GM23338 (cell line): ENCODE results near the gene SORCS2. TPM values are rescaled to one million over a fixed set of nuclear protein-coding genes. Genes with fewer than 3 reads are reported as not detected.

ENCODE experiments used
- ATAC-seq: fragments of 200-7000 bp; cut with Tn5 transposase; 3 replicates; pipeline ENCODE4 v1.9.1; 2020
- DNase-seq: peaks from one replicate; pipeline ENCODE4 v3.0.0-alpha.2; 2015; ENCODE audit warnings: low spot score
- H2AFZ ChIP-seq: fragments of 200-600 bp; sonication (generic); 2 replicates; pipeline ENCODE4 v1.8.0; 2016; ENCODE audit warnings: antibody characterized with exemption, mild to moderate bottlenecking, moderate library complexity
- H3F3A ChIP-seq: fragments of 200-600 bp; sonication (generic); replicated peaks from 2 replicates; pipeline ENCODE4 v1.8.0; 2017; ENCODE audit warnings: antibody characterized with exemption, mixed run types, low read depth
- H3K27ac ChIP-seq: fragments of 200-600 bp; sonication (generic); 2 replicates; pipeline ENCODE4 v1.6.1; 2016; ENCODE audit warnings: low read depth
- H3K27me3 ChIP-seq: fragments of 200-600 bp; sonication (generic); 2 replicates; pipeline ENCODE4 v1.8.0; 2016; ENCODE audit warnings: mild to moderate bottlenecking, mixed run types, moderate library complexity; ENCODE audit not compliant: insufficient read depth
- H3K36me3 ChIP-seq: fragments of 200-600 bp; sonication (generic); 2 replicates; pipeline ENCODE4 v1.8.0; 2016; ENCODE audit warnings: mild to moderate bottlenecking; ENCODE audit not compliant: insufficient read depth
- H3K4me1 ChIP-seq: fragments of 200-600 bp; sonication (generic); 2 replicates; pipeline ENCODE4 v1.8.0; 2016; ENCODE audit warnings: mild to moderate bottlenecking, moderate library complexity; ENCODE audit not compliant: insufficient read depth
- H3K4me2 ChIP-seq: fragments of 200-600 bp; sonication (generic); 2 replicates; pipeline ENCODE4 v1.7.1; 2017; ENCODE audit warnings: mixed run types
- H3K4me3 ChIP-seq: fragments of 200-600 bp; sonication (generic); 2 replicates; pipeline ENCODE4 v1.6.1; 2016; ENCODE audit warnings: mixed run types
- H3K79me2 ChIP-seq: fragments of 200-600 bp; sonication (generic); replicated peaks from 2 replicates; pipeline ENCODE4 v1.8.0; 2017; ENCODE audit warnings: mild to moderate bottlenecking; ENCODE audit not compliant: insufficient read depth
- H3K9me2 ChIP-seq: fragments of 200-600 bp; sonication (generic); 2 replicates; pipeline ENCODE4 v1.8.0; 2017; ENCODE audit not compliant: insufficient read depth
- H4K20me1 ChIP-seq: fragments of 200-600 bp; sonication (generic); replicated peaks from 2 replicates; pipeline ENCODE4 v1.8.0; 2017; ENCODE audit warnings: mild to moderate bottlenecking; ENCODE audit not compliant: insufficient read depth
- H3K27ac Mint-ChIP-seq: 2 replicates; pipeline ENCODE4 v1.8.0; 2020; ENCODE audit warnings: inconsistent platforms, mild to moderate bottlenecking, moderate library complexity, mixed read lengths
- H3K27me3 Mint-ChIP-seq: 3 replicates; pipeline ENCODE4 v1.8.0; 2022; ENCODE audit warnings: low read depth, mild to moderate bottlenecking, moderate library complexity, mixed read lengths, inconsistent platforms; ENCODE audit not compliant: insufficient read depth, poor library complexity
- H3K36me3 Mint-ChIP-seq: 3 replicates; pipeline ENCODE4 v1.8.0; 2021; ENCODE audit warnings: low read depth, mild to moderate bottlenecking, inconsistent platforms, moderate library complexity, mixed read lengths
- H3K4me1 Mint-ChIP-seq: 3 replicates; pipeline ENCODE4 v1.8.0; 2020; ENCODE audit warnings: mild to moderate bottlenecking, inconsistent platforms, mixed read lengths
- H3K4me3 Mint-ChIP-seq: 3 replicates; pipeline ENCODE4 v1.8.0; 2021; ENCODE audit warnings: moderate library complexity, mild to moderate bottlenecking, inconsistent platforms, mixed read lengths
- H3K9me3 Mint-ChIP-seq: 3 replicates; pipeline ENCODE4 v1.8.0; 2020; ENCODE audit warnings: moderate library complexity, mild to moderate bottlenecking, inconsistent platforms, mixed read lengths
- CREB1 ChIP-seq: fragments of 250-450 bp; sonication (Bioruptor Pico); IDR thresholded peaks from 2 replicates; pipeline ENCODE4 v1.5.0; 2020; ENCODE audit warnings: low read depth, mild to moderate bottlenecking, moderate library complexity
- ETS1 ChIP-seq: IDR thresholded peaks from 2 replicates; pipeline ENCODE4 v1.6.1; 2016; ENCODE audit warnings: antibody characterized with exemption
- EZH2 ChIP-seq: fragments of 200-600 bp; sonication (generic); IDR thresholded peaks from one replicate; pipeline ENCODE4 v1.8.0; 2017; ENCODE audit warnings: antibody characterized with exemption, mild to moderate bottlenecking, low read depth; ENCODE audit not compliant: unreplicated experiment
- JUNB ChIP-seq: IDR thresholded peaks from one replicate; pipeline ENCODE4 v1.6.1; 2016; ENCODE audit warnings: antibody characterized with exemption; ENCODE audit not compliant: unreplicated experiment
- NANOG ChIP-seq: IDR thresholded peaks from 2 replicates; pipeline ENCODE4 v1.6.1; 2016; ENCODE audit warnings: antibody characterized with exemption, borderline replicate concordance
- REST ChIP-seq: IDR thresholded peaks from one replicate; pipeline ENCODE4 v1.6.1; 2018; ENCODE audit warnings: antibody characterized with exemption; ENCODE audit not compliant: unreplicated experiment
- STAT1 ChIP-seq: IDR thresholded peaks from one replicate; pipeline ENCODE4 v1.6.1; 2016; ENCODE audit warnings: antibody characterized with exemption; ENCODE audit not compliant: unreplicated experiment
- ZNF331 ChIP-seq: fragments of 250-450 bp; sonication (Bioruptor Pico); IDR thresholded peaks from 2 replicates; pipeline ENCODE4 v1.5.0; 2020; ENCODE audit warnings: low read depth, mild to moderate bottlenecking, moderate library complexity
- ZNF462 ChIP-seq: fragments of 250-450 bp; sonication (Bioruptor Pico); IDR thresholded peaks from 2 replicates; pipeline ENCODE4 v1.5.0; 2020; ENCODE audit warnings: mild to moderate bottlenecking, moderate library complexity
- polyA plus RNA-seq: library from polyadenylated mRNA; unstranded; fragments of >200 nt; fragmentation: Nextera tagmentation; extraction: Ambion mirVana; gene quantifications from 2 replicates; pipeline ENCODE4 v1.2.1, GENCODE V29; 2016
- total RNA-seq: library from RNA; depleted of rRNA; stranded (reverse); fragments of >200 nt; shearing (Covaris generic); gene quantifications from 2 replicates; pipeline ENCODE4 v1.2.3, GENCODE V29; 2014

The SORCS2 gene
- total and polyA plus RNA-seq, 2 experiments from 2014 or later, result 0.47 to 2.4 TPM

GRCh38 chr4:7147261-7147660 lies 45.1 kb upstream of the SORCS2 start (continued):
- TF ChIP-seq ETS1 (no peak), ZNF462 (CRISPR knock-in tag) (no peak)

GRCh38 chr4:7147661-7148310 lies 44.6 kb upstream of the SORCS2 start:
- Histone ChIP-seq H3F3A (no peaks in the 10 kb centered on the region), H3K27me3 (no peaks in the 10 kb centered on the region), H4K20me1 (no peaks in the 10 kb centered on the region), H3K36me3 (no peaks in the 10 kb centered on the region), H3K79me2 (no peaks in the 10 kb centered on the region), H3K4me1 (no peaks in the 10 kb centered on the region), H3K9me2 (no peaks in the 10 kb centered on the region), H3K4me2 (no peak overlapping the region), H2AFZ (no peak overlapping the region), H3K4me3 (no peak overlapping the region), H3K27ac (no peak overlapping the region)
- Mint-ChIP-seq H3K4me3 (no peak overlapping the region), H3K4me1 (no peaks in the 10 kb centered on the region), H3K9me3 (no peaks in the 10 kb centered on the region), H3K27me3 (peaks cover 11% of the 10 kb centered on the region), H3K27ac (no peak overlapping the region), H3K36me3 (no peaks in the 10 kb centered on the region)
- DNase-seq (no peak), ATAC-seq (no peak; the same call in 2 of the 3 replicates)
- no peak for TF ChIP-seq NANOG
- no peak for TF ChIP-seq JUNB
- TF ChIP-seq ZNF331 (CRISPR knock-in tag), result no peak
- no peak for TF ChIP-seq EZH2
- no peak for TF ChIP-seq STAT1
- no peak for TF ChIP-seq REST
- TF ChIP-seq CREB1 (CRISPR knock-in tag), result no peak
